Epidermal melanocyte (primary cell): ENCODE measurements around the gene SIGLEC9.

Source experiments
- DNase-seq: peaks from one replicate; pipeline ENCODE4 v3.0.0; 2011; ENCODE audit warnings: low spot score; ENCODE audit not compliant: insufficient read length

Gene SIGLEC9

GRCh38 chr19:51096473-51097165 is 28.1 kb upstream of the SIGLEC9 start:
- no peak for DNase-seq

GRCh38 chr19:51097166-51097738 is 27.5 kb upstream of the SIGLEC9 start:
- peak; percentile 79 for DNase-seq

GRCh38 chr19:51097796-51098195 is 26.9 kb upstream of the SIGLEC9 start:
- DNase-seq: no peak

GRCh38 chr19:51098365-51099046 is 26.2 kb upstream of the SIGLEC9 start:
- DNase-seq: no peak

GRCh38 chr19:51099047-51099382 is 25.7 kb upstream of the SIGLEC9 start:
- no peak for DNase-seq

GRCh38 chr19:51100601-51101000 is 24.1 kb upstream of the SIGLEC9 start:
- DNase-seq: no peak

- no peak for DNase-seq
Observed at GRCh38 chr19:51101171-51101865, 23.4 kb upstream of the SIGLEC9 start.

- no peak for DNase-seq
Observed at GRCh38 chr19:51102991-51103390, 21.7 kb upstream of the SIGLEC9 start.

GRCh38 chr19:51103926-51104341 is 20.8 kb upstream of the SIGLEC9 start:
- no peak for DNase-seq

GRCh38 chr19:51107406-51108065 is 17.2 kb upstream of the SIGLEC9 start:
- no peak for DNase-seq

- peak; percentile 100 for DNase-seq
Observed at GRCh38 chr19:51108066-51108804, 16.5 kb upstream of the SIGLEC9 start, which contains the start of gene CTU1. CTU1 (minus strand) TSS chr19:51108409; CDS start chr19:51104569, 3,840 bp downstream.

GRCh38 chr19:51108805-51109146 is 15.9 kb upstream of the SIGLEC9 start:
- DNase-seq: no peak

GRCh38 chr19:51110666-51110971 is 14.1 kb upstream of the SIGLEC9 start:
- no peak for DNase-seq

- DNase-seq: no peak
Observed at GRCh38 chr19:51111606-51112005, 13.1 kb upstream of the SIGLEC9 start.

- DNase-seq: no peak
Observed at GRCh38 chr19:51114087-51114729, 10.5 kb upstream of the SIGLEC9 start.

GRCh38 chr19:51116736-51117286 is 7.9 kb upstream of the SIGLEC9 start:
- DNase-seq: no peak

GRCh38 chr19:51119101-51119500 is 5.6 kb upstream of the SIGLEC9 start:
- DNase-seq: no peak

GRCh38 chr19:51119611-51120010 is 5.1 kb upstream of the SIGLEC9 start:
- no peak for DNase-seq

GRCh38 chr19:51120160-51120559 is 4.5 kb upstream of the SIGLEC9 start:
- DNase-seq: no peak

- DNase-seq: no peak
Observed at GRCh38 chr19:51121257-51121656, 3.4 kb upstream of the SIGLEC9 start.
